ENCODE measurements around the gene GRXCR2.

The GRXCR2 gene

DNA sequence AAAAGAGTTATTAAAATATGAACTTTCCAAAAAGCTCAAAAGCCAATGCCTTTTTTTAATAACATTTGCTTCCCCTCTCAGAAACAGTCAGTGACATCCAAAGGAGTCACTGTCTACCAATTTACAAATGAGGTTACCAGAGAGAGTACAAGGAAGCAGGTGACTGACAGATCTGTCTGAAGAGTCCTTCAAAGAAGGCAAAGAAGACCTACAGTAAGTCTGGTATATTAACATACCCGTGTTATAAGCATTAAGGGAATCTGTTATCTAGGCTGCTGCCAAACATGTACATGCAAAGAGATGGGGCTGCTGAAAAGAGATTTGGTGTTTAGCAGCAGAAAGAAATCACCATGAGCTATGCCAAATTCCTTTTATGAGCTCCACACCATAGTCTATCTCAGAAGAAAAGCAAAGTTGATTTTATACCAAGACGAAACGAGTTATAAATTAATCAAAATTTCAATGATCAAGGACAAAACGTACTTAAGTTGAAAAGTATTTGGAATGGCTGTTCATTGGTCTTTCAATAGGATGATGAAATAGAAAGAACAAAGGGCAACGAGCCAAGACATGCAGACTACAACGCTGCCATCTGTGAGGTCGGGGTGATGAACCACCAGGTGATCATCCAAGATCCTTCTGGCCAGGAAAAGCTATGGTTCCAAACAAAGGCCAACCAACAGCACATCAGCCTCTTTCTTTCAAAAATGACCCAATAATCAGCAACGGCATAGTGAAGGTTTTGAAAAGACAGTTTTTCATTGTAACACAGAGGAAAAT lies 45.7 kb downstream of the GRXCR2 start:
- no peak for DNase-seq (ENCODE audit: low read depth, low spot score)
- no peak overlapping the region for H3K9ac ChIP-seq (ENCODE audit: insufficient read length, low read depth)
- TF ChIP-seq ZNF274 (IDR thresholded peaks at IDR 0.05; ENCODE audit: low read depth, low read length) (no peak), YY1 (IDR thresholded peaks at IDR 0.05; ENCODE audit: insufficient read depth, insufficient read length) (no peak), SUZ12 (IDR thresholded peaks at IDR 0.05; ENCODE audit: extremely low read depth, insufficient read depth, insufficient read length) (no peak)
- no peaks in the 10 kb centered on the region for H3K36me3 ChIP-seq (ENCODE audit: insufficient read depth, insufficient read length, low read length)
- no peaks in the 10 kb centered on the region for H3K9me3 ChIP-seq (ENCODE audit: insufficient read depth, low read length)
- no peaks in the 10 kb centered on the region for H3K4me1 ChIP-seq (ENCODE audit: insufficient read depth, insufficient read length)
- no peaks in the 10 kb centered on the region for H3K27me3 ChIP-seq (ENCODE audit: insufficient read depth, insufficient read length)
- no peak overlapping the region for H3K4me3 ChIP-seq (ENCODE audit: insufficient read length, low read depth)

DNA sequence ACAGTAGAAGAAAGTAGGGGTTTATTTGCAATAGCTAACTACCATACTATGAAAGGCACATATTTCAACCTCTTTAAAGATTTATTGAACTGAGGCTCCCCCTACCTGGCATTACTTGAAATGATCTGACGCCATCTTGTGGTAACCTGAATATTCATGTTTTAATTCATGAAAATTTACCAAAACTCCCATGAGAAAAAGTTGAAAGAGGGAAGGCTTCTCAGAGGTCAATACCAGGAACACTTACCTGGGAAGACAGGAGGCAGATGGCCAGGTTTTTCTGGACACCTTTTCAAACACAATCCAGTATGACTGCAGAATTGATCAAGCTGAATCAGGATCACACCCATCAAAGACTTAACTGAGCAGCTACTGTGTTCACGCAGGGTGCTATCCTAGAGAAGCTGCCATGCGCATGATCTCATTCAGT lies 47.0 kb downstream of the GRXCR2 start:
- no peaks in the 10 kb centered on the region for H3K4me1 ChIP-seq (ENCODE audit: insufficient read depth, insufficient read length)
- H3K9me3 ChIP-seq (ENCODE audit: insufficient read depth, low read length) = no peaks in the 10 kb centered on the region
- TF ChIP-seq SUZ12 (IDR thresholded peaks at IDR 0.05; ENCODE audit: extremely low read depth, insufficient read depth, insufficient read length) (no peak), ZNF274 (IDR thresholded peaks at IDR 0.05; ENCODE audit: low read depth, low read length) (no peak), YY1 (IDR thresholded peaks at IDR 0.05; ENCODE audit: insufficient read depth, insufficient read length) (no peak)
- no peaks in the 10 kb centered on the region for H3K27me3 ChIP-seq (ENCODE audit: insufficient read depth, insufficient read length)
- no peaks in the 10 kb centered on the region for H3K36me3 ChIP-seq (ENCODE audit: insufficient read depth, insufficient read length, low read length)
- peak; percentile 16 for DNase-seq (ENCODE audit: low read depth, low spot score)
- no peak overlapping the region for H3K4me3 ChIP-seq (ENCODE audit: insufficient read length, low read depth)
- no peak overlapping the region for H3K9ac ChIP-seq (ENCODE audit: insufficient read length, low read depth)

DNA sequence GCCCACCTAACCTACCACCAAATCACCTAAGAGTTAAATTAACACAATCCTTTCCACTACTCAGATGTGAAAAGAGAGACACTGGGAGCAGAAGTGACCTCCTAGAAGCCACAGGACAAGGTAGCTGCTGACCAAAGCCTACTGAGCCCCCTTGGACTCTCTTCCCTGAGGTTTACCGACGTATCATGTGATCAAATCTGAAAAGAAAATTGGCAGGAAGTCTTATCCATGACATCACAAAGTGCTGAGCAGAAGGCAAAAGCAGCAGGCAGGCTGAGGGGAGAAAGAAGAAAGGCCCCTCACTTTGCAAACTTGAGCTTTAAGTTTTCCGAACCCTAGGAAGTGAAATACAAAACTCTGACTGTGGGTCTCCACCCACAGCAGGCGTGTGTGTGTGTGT lies 48.8 kb downstream of the GRXCR2 start:
- H3K4me3 ChIP-seq (ENCODE audit: insufficient read length, low read depth) = no peak overlapping the region
- H3K36me3 ChIP-seq (ENCODE audit: insufficient read depth, insufficient read length, low read length) = no peaks in the 10 kb centered on the region
- DNase-seq (ENCODE audit: low read depth, low spot score) = no peak
- no peaks in the 10 kb centered on the region for H3K4me1 ChIP-seq (ENCODE audit: insufficient read depth, insufficient read length)
- H3K27me3 ChIP-seq (ENCODE audit: insufficient read depth, insufficient read length) = no peaks in the 10 kb centered on the region
- TF ChIP-seq SUZ12 (IDR thresholded peaks at IDR 0.05; ENCODE audit: extremely low read depth, insufficient read depth, insufficient read length) = no peak
- no peaks in the 10 kb centered on the region for H3K9me3 ChIP-seq (ENCODE audit: insufficient read depth, low read length)
- no peak overlapping the region for H3K9ac ChIP-seq (ENCODE audit: insufficient read length, low read depth)

DNA sequence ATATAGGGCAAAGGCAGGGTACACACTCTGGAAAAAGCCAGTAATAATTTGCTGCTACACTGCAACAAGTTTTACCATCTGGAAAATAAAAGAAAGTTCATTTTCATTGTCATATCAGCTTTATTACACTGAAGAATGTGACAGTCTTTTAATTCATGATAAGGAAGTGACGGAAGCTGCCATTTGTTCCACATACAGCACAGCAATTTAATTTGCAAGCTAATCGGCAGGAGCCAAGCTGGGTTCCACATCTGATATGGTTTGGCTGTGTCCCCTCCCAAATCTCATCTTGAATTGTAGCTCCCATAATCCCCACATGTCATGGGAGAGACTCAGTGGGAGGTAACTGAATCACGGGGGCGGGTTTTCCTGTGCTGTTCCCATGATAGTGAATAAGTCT lies 54.2 kb downstream of the GRXCR2 start:
- Histone ChIP-seq H3K9me3 (ENCODE audit: insufficient read depth, low read length) (no peaks in the 10 kb centered on the region), H3K36me3 (ENCODE audit: insufficient read depth, insufficient read length, low read length) (no peaks in the 10 kb centered on the region), H3K27me3 (ENCODE audit: insufficient read depth, insufficient read length) (no peaks in the 10 kb centered on the region), H3K9ac (ENCODE audit: insufficient read length, low read depth) (no peak overlapping the region), H3K4me3 (ENCODE audit: insufficient read length, low read depth) (no peak overlapping the region), H3K4me1 (ENCODE audit: insufficient read depth, insufficient read length) (no peaks in the 10 kb centered on the region)
- no peak for DNase-seq (ENCODE audit: low read depth, low spot score)
- TF ChIP-seq SUZ12 (IDR thresholded peaks at IDR 0.05; ENCODE audit: extremely low read depth, insufficient read depth, insufficient read length) (no peak), YY1 (IDR thresholded peaks at IDR 0.05; ENCODE audit: insufficient read depth, insufficient read length) (no peak), ZNF274 (IDR thresholded peaks at IDR 0.05; ENCODE audit: low read depth, low read length) (no peak)

DNA sequence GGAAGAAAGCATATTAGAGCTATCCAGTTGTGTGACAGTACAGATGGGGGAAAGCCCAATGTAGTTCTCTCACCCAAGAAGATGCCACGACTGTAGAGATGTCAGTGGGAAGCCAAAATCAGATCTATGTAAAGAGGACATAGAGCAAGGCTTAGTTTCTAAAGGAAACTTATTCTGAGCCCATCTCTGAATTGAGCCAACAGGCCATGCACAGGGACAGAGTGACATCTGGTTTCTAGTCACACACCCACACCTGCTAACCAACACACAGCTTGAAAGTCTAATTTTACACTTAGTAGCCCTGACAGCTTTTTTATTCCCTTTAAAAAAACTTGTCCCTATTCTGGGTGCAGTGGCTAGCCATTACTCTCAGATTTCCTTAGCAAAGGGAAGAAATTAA lies 59.9 kb downstream of the GRXCR2 start:
- Histone ChIP-seq H3K4me3 (ENCODE audit: insufficient read length, low read depth) (no peak overlapping the region), H3K36me3 (ENCODE audit: insufficient read depth, insufficient read length, low read length) (no peaks in the 10 kb centered on the region)
- no peak for DNase-seq (ENCODE audit: low read depth, low spot score)

DNA sequence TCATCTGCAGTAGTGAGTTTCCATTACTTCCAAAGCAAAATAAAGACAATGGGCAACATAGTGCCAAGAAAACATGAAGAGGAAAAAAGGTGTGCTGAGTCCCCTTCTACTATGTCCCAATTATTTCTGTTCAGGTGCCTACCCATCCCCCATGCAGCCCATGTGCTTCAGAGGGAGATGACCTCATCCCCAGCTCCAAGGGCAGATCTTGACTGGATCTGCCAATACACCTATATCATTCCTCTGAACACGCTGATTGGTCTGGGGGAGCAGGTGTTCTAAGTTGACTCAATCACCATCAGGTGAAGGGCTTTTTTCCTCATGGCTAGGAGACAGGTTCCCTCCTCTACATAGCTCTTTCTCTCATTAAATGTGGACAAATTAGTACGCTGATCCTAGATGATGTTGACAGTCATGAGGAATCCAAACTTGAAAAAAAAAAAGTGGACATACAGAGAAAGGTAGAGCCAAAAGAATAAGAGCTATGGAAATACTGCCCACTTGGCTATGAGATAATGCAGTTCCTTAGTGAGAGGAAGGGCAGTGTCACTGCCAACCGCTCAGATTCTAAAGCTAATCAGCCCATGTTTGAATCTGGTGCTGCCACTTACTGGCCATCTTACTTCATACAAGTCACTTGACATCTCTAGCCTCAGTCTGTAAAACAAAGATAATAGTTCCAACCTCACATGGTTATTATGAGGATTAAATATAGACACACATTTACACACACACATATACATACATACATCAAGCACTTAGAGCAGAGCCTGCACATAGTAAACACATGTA lies 60.8 kb downstream of the GRXCR2 start:
- no peak overlapping the region for H3K4me3 ChIP-seq (ENCODE audit: insufficient read length, low read depth)
- no peaks in the 10 kb centered on the region for H3K9me3 ChIP-seq (ENCODE audit: insufficient read depth, low read length)
- TF ChIP-seq SUZ12 (IDR thresholded peaks at IDR 0.05; ENCODE audit: extremely low read depth, insufficient read depth, insufficient read length) = no peak
- TF ChIP-seq YY1 (IDR thresholded peaks at IDR 0.05; ENCODE audit: insufficient read depth, insufficient read length) = no peak
- no peak for TF ChIP-seq ZNF274 (IDR thresholded peaks at IDR 0.05; ENCODE audit: low read depth, low read length)
- H3K27me3 ChIP-seq (ENCODE audit: insufficient read depth, insufficient read length) = no peaks in the 10 kb centered on the region
- no peaks in the 10 kb centered on the region for H3K4me1 ChIP-seq (ENCODE audit: insufficient read depth, insufficient read length)
- no peaks in the 10 kb centered on the region for H3K36me3 ChIP-seq (ENCODE audit: insufficient read depth, insufficient read length, low read length)
- no peak for DNase-seq (ENCODE audit: low read depth, low spot score)
- H3K9ac ChIP-seq (ENCODE audit: insufficient read length, low read depth) = no peak overlapping the region

More for the DNA sequence above, 59.9 kb downstream of the GRXCR2 start:
- Histone ChIP-seq H3K9ac (ENCODE audit: insufficient read length, low read depth) (no peak overlapping the region), H3K27me3 (ENCODE audit: insufficient read depth, insufficient read length) (no peaks in the 10 kb centered on the region), H3K9me3 (ENCODE audit: insufficient read depth, low read length) (no peaks in the 10 kb centered on the region), H3K4me1 (ENCODE audit: insufficient read depth, insufficient read length) (no peaks in the 10 kb centered on the region)
- TF ChIP-seq YY1 (IDR thresholded peaks at IDR 0.05; ENCODE audit: insufficient read depth, insufficient read length) = no peak
- TF ChIP-seq ZNF274 (IDR thresholded peaks at IDR 0.05; ENCODE audit: low read depth, low read length) = no peak
- TF ChIP-seq SUZ12 (IDR thresholded peaks at IDR 0.05; ENCODE audit: extremely low read depth, insufficient read depth, insufficient read length) = no peak

Measured in NT2/D1 (cell line).